ENCODE data around the gene NEK8.
A peak's percentile ranks its signal among the peaks of the same experiment; 100 is the strongest.
"Not testable (repeated sequence)": the region's sequence is repeated elsewhere in the genome, so short reads cannot be mapped to it uniquely, and the experiment has no call there.

Gene NEK8

GRCh38 chr17:28716740-28717577 lies 11.6 kb upstream of the NEK8 start:
- DNase-seq (ENCODE audit: low read depth, low spot score) = no peak
- peaks cover 56% of the 10 kb centered on the region for H3K36me3 ChIP-seq (ENCODE audit: insufficient read depth, insufficient read length, low read length)
- H3K4me1 ChIP-seq (ENCODE audit: insufficient read depth, insufficient read length) = peaks cover 16% of the 10 kb centered on the region
- no peaks in the 10 kb centered on the region for H3K27me3 ChIP-seq (ENCODE audit: insufficient read depth, insufficient read length)
- TF ChIP-seq ZNF274 (IDR thresholded peaks at IDR 0.05; ENCODE audit: low read depth, low read length) = no peak
- no peak for TF ChIP-seq SUZ12 (IDR thresholded peaks at IDR 0.05; ENCODE audit: extremely low read depth, insufficient read depth, insufficient read length)
- no peak for TF ChIP-seq YY1 (IDR thresholded peaks at IDR 0.05; ENCODE audit: insufficient read depth, insufficient read length)
- H3K9ac ChIP-seq (ENCODE audit: insufficient read length, low read depth) = peak overlapping the region; percentile 88
- peak overlapping the region; percentile 79 for H3K4me3 ChIP-seq (ENCODE audit: insufficient read length, low read depth)
- H3K9me3 ChIP-seq (ENCODE audit: insufficient read depth, low read length) = no peaks in the 10 kb centered on the region

GRCh38 chr17:28717578-28718332 lies 10.8 kb upstream of the NEK8 start, which contains the start of gene RAB34:
TSS of gene RAB34 (minus strand) at chr17:28717868. CDS start at chr17:28717266, 602 bp downstream.
- Histone ChIP-seq H3K4me3 (ENCODE audit: insufficient read length, low read depth) (peak within 1 kb of the TSS; percentile 79), H3K9me3 (ENCODE audit: insufficient read depth, low read length) (no peaks in the 10 kb centered on the region), H3K4me1 (ENCODE audit: insufficient read depth, insufficient read length) (peaks cover 18% of the 10 kb centered on the region), H3K36me3 (ENCODE audit: insufficient read depth, insufficient read length, low read length) (peaks cover 59% of the 10 kb centered on the region), H3K27me3 (ENCODE audit: insufficient read depth, insufficient read length) (no peaks in the 10 kb centered on the region), H3K9ac (ENCODE audit: insufficient read length, low read depth) (peak within 1 kb of the TSS; percentile 93)
- DNase-seq (ENCODE audit: low read depth, low spot score) = peak; percentile 82
- TF ChIP-seq ZNF274 (IDR thresholded peaks at IDR 0.05; ENCODE audit: low read depth, low read length) (no peak), SUZ12 (IDR thresholded peaks at IDR 0.05; ENCODE audit: extremely low read depth, insufficient read depth, insufficient read length) (no peak), YY1 (IDR thresholded peaks at IDR 0.05; ENCODE audit: insufficient read depth, insufficient read length) (no peak)

DNA sequence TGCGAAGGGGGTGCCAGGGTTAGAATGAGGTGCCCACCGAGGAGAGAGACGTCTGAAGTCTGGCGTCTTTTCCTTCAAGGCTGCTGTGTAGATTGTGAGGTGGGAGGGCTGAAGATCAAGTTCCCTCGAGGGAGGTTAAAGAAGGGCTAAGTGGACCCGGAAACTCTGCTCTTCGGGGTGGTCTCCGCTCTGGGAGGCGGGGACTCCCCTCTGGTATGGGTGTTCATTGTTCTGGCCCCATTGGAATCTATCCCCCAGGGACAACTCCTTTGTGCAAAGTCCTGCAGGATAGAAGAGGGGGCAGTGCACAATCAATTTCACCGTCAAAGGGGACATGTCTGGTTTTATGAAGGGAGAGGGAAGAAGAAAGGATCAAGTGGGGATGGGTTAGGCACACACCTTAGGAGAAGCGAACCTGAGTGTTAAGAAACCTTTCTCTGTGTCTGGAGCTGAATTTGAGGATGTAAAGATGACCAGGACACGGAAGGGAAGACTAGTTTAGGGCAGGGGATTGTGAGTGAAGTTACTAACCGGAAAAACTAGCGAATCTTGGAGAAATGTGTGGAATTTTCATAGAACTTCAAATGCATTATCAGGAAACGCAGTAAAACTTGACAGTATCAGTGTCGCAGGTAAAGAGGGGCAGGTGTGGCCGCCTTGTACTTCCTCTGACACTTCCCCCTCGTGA lies 10.1 kb upstream of the NEK8 start:
- H3K9ac ChIP-seq (ENCODE audit: insufficient read length, low read depth) = peak overlapping the region; percentile 93
- no peaks in the 10 kb centered on the region for H3K27me3 ChIP-seq (ENCODE audit: insufficient read depth, insufficient read length)
- no peak for TF ChIP-seq SUZ12 (IDR thresholded peaks at IDR 0.05; ENCODE audit: extremely low read depth, insufficient read depth, insufficient read length)
- no peak for TF ChIP-seq YY1 (IDR thresholded peaks at IDR 0.05; ENCODE audit: insufficient read depth, insufficient read length)
- TF ChIP-seq ZNF274 (IDR thresholded peaks at IDR 0.05; ENCODE audit: low read depth, low read length) = no peak
- H3K9me3 ChIP-seq (ENCODE audit: insufficient read depth, low read length) = no peaks in the 10 kb centered on the region
- H3K4me1 ChIP-seq (ENCODE audit: insufficient read depth, insufficient read length) = peaks cover 18% of the 10 kb centered on the region
- H3K36me3 ChIP-seq (ENCODE audit: insufficient read depth, insufficient read length, low read length) = peaks cover 62% of the 10 kb centered on the region
- peak overlapping the region; percentile 52 for H3K4me3 ChIP-seq (ENCODE audit: insufficient read length, low read depth)
- no peak for DNase-seq (ENCODE audit: low read depth, low spot score)

GRCh38 chr17:28719021-28719433 lies 9.6 kb upstream of the NEK8 start:
- Histone ChIP-seq H3K9ac (ENCODE audit: insufficient read length, low read depth) (peak overlapping the region; percentile 93), H3K4me1 (ENCODE audit: insufficient read depth, insufficient read length) (peaks cover 18% of the 10 kb centered on the region), H3K4me3 (ENCODE audit: insufficient read length, low read depth) (peak overlapping the region; percentile 52), H3K27me3 (ENCODE audit: insufficient read depth, insufficient read length) (no peaks in the 10 kb centered on the region), H3K9me3 (ENCODE audit: insufficient read depth, low read length) (no peaks in the 10 kb centered on the region), H3K36me3 (ENCODE audit: insufficient read depth, insufficient read length, low read length) (peaks cover 65% of the 10 kb centered on the region)
- DNase-seq (ENCODE audit: low read depth, low spot score) = no peak
- TF ChIP-seq YY1 (IDR thresholded peaks at IDR 0.05; ENCODE audit: insufficient read depth, insufficient read length) (no peak), SUZ12 (IDR thresholded peaks at IDR 0.05; ENCODE audit: extremely low read depth, insufficient read depth, insufficient read length) (no peak), ZNF274 (IDR thresholded peaks at IDR 0.05; ENCODE audit: low read depth, low read length) (no peak)

DNA sequence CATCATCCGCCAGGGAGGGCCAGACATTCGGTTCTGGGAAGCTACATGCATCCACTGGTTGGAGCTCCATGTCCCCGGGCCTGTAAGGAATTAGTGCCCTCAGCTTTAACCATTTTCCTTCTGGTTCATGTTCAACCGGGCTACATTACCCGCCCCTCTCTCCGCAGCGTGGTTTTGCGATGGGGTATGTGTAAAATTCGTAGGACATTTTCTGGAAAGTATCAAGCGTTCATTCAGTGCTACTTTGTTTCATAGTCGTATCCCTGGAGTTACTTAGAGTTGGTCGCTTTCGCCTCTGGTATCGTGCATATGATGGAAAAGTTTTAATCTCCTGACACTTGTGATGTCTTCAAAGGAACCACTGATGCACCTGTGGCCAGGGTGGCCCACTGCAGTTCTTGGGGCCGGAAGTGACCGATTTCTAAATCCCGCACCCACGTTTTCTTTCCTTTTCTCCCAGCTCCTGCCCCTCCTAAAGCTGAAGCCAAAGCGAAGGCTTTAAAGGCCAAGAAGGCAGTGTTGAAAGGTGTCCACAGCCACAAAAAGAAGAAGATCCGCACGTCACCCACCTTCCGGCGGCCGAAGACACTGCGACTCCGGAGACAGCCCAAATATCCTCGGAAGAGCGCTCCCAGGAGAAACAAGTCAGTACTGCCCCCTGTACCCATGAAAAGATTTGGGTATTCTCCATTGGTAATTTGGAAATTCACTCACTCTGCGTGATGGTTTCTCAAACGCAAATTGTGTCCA lies 8.2 kb upstream of the NEK8 start:
- Histone ChIP-seq H3K9ac (ENCODE audit: insufficient read length, low read depth) (peak overlapping the region; percentile 99), H3K4me3 (ENCODE audit: insufficient read length, low read depth) (peak overlapping the region; percentile 93), H3K36me3 (ENCODE audit: insufficient read depth, insufficient read length, low read length) (peaks cover 58% of the 10 kb centered on the region), H3K4me1 (ENCODE audit: insufficient read depth, insufficient read length) (peaks cover 12% of the 10 kb centered on the region), H3K27me3 (ENCODE audit: insufficient read depth, insufficient read length) (no peaks in the 10 kb centered on the region), H3K9me3 (ENCODE audit: insufficient read depth, low read length) (no peaks in the 10 kb centered on the region)
- no peak for DNase-seq (ENCODE audit: low read depth, low spot score)
- no peak for TF ChIP-seq SUZ12 (IDR thresholded peaks at IDR 0.05; ENCODE audit: extremely low read depth, insufficient read depth, insufficient read length)
- TF ChIP-seq ZNF274 (IDR thresholded peaks at IDR 0.05; ENCODE audit: low read depth, low read length) = no peak
- no peak for TF ChIP-seq YY1 (IDR thresholded peaks at IDR 0.05; ENCODE audit: insufficient read depth, insufficient read length)

DNA sequence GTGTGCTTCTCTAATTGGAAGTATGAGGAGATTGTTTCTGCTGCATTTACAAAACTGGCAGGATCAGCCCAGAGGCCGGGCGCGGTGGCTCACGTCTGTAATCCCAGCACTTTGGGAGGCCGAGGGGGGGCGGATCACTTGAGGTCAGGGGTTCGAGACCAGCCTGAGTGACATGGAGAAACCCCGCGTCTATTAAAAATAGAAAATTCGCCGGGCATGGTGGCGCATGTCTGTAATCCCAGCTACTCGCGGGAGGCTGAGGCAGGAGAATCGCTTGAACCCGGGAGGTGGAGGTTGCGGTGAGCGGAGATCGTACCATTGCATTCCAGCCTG lies 7.6 kb upstream of the NEK8 start:
- peaks cover 53% of the 10 kb centered on the region for H3K36me3 ChIP-seq (ENCODE audit: insufficient read depth, insufficient read length, low read length)
- H3K9ac ChIP-seq (ENCODE audit: insufficient read length, low read depth) = peak overlapping the region; percentile 99
- H3K4me3 ChIP-seq (ENCODE audit: insufficient read length, low read depth) = peak overlapping the region; percentile 93
- not testable (repeated sequence) for H3K9me3 ChIP-seq (ENCODE audit: insufficient read depth, low read length); H3K4me1 ChIP-seq (ENCODE audit: insufficient read depth, insufficient read length); DNase-seq (ENCODE audit: low read depth, low spot score); H3K27me3 ChIP-seq (ENCODE audit: insufficient read depth, insufficient read length)

Measured in NT2/D1 (cell line).